Measurements from ENCODE around the gene IGF1. TPM values are rescaled to one million over a fixed set of nuclear protein-coding genes. Genes with fewer than 3 reads are reported as not detected.

Gene IGF1
- total and polyA plus RNA-seq, 9 of the 15 experiments (the other 6 are each of a cell fraction or from before 2014, with no cell fraction given), result 3.7 to 13.9 (median 4.5) TPM

DNA sequence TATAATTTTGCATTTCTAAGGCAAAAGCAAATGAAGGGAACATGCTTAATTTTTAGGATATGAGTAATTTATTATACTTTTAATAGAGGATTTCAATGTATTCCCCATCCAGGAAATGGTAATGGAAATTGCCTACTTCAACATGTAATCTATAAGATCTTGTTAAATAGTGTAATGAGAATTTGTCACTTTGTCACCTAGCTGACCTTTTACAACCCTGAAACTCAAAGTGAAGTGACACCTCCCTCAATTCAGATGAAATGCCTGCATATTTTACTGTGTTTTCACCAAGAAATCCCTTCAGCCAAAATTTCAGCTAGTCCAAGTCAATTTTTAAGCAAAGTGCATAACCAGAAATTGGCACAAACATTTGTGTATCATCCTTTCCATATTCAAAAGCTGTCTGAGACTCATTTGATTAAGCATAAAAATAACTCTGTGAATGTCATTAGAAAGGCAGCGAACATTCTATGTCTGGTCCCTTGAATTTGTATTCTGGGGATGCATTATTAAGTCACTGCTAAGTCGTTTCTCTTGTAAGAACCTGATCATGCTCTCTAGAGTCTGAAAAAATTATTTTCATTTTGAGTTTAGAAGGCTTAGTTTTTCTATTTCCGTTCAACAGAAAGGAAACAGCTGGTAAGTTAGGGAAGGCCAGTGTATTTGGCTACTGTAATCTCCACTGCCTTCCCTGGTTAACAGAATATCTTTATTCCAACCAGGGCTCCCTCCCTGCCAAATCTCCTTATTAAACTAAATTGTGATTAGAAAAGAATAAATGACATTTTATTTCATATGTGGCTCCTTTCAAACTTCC lies 100.8 kb downstream of the IGF1 start (continued):
- TF ChIP-seq, protein P1, sequence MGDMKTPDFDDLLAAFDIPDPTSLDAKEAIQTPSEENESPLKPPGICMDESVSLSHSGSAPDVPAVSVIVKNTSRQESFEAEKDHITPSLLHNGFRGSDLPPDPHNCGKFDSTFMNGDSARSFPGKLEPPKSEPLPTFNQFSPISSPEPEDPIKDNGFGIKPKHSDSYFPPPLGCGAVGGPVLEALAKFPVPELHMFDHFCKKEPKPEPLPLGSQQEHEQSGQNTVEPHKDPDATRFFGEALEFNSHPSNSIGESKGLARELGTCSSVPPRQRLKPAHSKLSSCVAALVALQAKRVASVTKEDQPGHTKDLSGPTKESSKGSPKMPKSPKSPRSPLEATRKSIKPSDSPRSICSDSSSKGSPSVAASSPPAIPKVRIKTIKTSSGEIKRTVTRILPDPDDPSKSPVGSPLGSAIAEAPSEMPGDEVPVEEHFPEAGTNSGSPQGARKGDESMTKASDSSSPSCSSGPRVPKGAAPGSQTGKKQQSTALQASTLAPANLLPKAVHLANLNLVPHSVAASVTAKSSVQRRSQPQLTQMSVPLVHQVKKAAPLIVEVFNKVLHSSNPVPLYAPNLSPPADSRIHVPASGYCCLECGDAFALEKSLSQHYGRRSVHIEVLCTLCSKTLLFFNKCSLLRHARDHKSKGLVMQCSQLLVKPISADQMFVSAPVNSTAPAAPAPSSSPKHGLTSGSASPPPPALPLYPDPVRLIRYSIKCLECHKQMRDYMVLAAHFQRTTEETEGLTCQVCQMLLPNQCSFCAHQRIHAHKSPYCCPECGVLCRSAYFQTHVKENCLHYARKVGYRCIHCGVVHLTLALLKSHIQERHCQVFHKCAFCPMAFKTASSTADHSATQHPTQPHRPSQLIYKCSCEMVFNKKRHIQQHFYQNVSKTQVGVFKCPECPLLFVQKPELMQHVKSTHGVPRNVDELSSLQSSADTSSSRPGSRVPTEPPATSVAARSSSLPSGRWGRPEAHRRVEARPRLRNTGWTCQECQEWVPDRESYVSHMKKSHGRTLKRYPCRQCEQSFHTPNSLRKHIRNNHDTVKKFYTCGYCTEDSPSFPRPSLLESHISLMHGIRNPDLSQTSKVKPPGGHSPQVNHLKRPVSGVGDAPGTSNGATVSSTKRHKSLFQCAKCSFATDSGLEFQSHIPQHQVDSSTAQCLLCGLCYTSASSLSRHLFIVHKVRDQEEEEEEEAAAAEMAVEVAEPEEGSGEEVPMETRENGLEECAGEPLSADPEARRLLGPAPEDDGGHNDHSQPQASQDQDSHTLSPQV (IDR thresholded peaks at IDR 0.05), result no peak
- TF ChIP-seq, protein P2, sequence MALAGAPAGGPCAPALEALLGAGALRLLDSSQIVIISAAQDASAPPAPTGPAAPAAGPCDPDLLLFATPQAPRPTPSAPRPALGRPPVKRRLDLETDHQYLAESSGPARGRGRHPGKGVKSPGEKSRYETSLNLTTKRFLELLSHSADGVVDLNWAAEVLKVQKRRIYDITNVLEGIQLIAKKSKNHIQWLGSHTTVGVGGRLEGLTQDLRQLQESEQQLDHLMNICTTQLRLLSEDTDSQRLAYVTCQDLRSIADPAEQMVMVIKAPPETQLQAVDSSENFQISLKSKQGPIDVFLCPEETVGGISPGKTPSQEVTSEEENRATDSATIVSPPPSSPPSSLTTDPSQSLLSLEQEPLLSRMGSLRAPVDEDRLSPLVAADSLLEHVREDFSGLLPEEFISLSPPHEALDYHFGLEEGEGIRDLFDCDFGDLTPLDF (CRISPR knock-in tag; IDR thresholded peaks at IDR 0.05), result no peak
- TF ChIP-seq NUFIP1 (IDR thresholded peaks at IDR 0.05; ENCODE audit: partially characterized antibody), result no peak
- no peak for TF ChIP-seq EZH2 (IDR thresholded peaks at IDR 0.05; ENCODE audit: borderline replicate concordance, low read depth, low read length)
- TF ChIP-seq PTBP1 (IDR thresholded peaks at IDR 0.05; ENCODE audit: low read depth, low read length), result no peak
- no peak for TF ChIP-seq SRSF9 (IDR thresholded peaks at IDR 0.05; ENCODE audit: borderline replicate concordance, low read depth, low read length)
- TF ChIP-seq ZFX (CRISPR knock-in tag; IDR thresholded peaks at IDR 0.05), result no peak
- TF ChIP-seq CHD1 (IDR thresholded peaks at IDR 0.05; ENCODE audit: low read length), result no peak

Measured in K562 (cell line).